HG03457 (cell line): ENCODE results near the gene UGT1A9.
"Not testable (repeated sequence)": the region's sequence is repeated elsewhere in the genome, so short reads cannot be mapped to it uniquely, and the experiment has no call there.

Experiments
- ATAC-seq: cut with Tn5 transposase; IDR thresholded peaks from one replicate; pipeline ENCODE4 v1.9.1; 2021; ENCODE audit warnings: moderate number of reproducible peaks; ENCODE audit not compliant: unreplicated experiment

The UGT1A9 gene

DNA sequence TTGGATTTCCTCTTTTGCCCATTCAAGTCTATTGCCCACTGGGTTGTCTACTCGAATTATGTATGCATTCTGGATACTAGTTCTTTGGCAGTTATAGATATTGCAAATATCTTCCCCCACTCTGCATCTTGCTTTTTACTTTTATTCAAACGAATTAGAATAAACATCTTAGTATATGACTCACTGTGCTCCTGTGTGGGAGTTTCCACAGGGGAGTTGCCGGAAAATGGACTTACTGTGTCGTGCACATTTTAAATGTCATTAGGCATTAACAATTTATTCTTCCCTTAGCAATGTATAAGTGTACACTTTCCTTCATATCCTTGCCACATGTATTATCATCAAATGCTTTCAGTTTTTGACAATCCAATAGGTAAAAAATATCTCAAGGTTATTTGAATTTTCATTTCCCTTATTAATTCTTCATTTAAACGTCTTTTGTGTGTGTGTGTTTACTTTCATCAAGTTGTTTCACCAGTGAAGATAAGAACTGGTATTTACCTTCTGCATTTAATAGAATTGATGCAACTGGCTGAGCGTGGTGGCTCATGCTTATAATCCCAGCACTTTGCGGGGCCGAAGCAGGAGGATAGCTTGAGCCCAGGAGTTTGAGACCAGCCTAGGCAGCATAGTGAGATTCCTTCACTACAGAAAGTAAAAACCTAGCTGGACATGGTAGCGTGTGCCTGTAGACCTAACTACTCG is 36.4 kb downstream of the UGT1A9 start:
- ATAC-seq: no peak

DNA sequence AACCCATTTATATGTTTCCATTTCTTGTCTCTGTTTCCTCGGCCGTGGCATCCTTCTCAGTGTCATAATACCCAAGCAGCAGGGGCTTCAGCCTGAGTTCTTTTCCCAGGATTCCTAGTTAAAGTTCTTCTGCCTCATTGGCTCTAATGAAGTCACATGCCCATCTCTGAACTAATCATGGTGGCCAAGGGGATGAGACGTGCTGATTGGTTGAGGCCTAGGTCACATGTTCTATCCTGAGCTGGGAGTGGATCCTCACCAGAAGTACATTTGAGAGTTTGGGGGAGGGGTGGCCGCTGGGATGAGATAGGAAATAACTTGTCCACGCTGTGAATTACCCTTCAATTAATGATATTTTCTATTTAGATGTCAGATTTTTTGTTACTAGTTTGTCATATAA is 37.2 kb downstream of the UGT1A9 start:
- no peak for ATAC-seq

DNA sequence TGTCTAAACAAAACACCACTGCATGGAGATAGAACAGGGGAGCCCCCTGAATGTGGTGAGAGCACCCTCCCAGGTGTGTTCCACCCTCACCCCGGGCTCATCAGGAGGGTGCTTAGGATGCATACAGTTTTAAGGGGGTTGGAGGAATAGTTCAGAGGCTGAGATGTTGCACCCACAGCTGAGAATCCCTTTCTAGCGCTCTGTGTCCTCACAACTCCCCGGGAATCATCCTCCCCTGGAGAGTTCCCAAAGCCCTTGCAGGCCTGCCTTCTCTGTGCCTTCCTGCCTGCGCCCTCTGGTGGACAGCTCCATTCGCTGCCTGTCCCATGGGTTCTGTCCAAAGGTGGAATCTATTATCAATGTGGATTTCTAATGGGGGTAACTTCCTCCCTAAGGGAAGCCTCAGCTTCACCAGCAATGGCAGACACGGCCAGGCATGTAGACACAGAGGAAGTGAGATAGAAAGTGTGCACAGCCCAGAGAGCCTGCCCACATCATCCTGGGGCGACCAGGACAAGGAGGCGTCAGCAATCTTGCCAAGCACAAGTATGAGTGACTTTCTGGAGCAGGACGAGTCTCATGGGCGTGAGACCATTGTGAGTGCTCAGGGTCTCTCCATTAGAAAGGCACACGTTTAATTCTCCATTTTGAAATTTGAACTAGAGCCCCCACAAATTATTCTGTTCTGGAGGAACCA is 39.8 kb downstream of the UGT1A9 start:
- no peak for ATAC-seq

- ATAC-seq: no peak
These were observed 41.0 kb downstream of the UGT1A9 start, which contains the start of gene UGT1A5 for GRCh38 chr2:233712611-233713261. TSS of gene UGT1A5 (plus strand) at chr2:233712907. CDS start at chr2:233712992, 85 bp downstream.

DNA sequence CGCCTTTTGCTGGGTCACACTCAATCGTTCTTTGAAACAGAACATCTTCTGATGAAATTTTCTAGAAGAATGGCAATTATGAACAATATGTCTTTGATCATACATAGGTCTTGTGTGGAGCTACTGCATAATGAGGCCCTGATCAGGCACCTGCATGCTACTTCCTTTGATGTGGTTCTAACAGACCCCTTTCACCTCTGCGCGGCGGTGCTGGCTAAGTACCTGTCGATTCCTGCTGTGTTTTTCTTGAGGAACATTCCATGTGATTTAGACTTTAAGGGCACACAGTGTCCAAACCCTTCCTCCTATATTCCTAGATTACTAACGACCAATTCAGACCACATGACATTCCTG is 41.5 kb downstream of the UGT1A9 start:
- ATAC-seq: no peak

- ATAC-seq: no peak
These were observed 42.4 kb downstream of the UGT1A9 start for GRCh38 chr2:233714121-233714520.

DNA sequence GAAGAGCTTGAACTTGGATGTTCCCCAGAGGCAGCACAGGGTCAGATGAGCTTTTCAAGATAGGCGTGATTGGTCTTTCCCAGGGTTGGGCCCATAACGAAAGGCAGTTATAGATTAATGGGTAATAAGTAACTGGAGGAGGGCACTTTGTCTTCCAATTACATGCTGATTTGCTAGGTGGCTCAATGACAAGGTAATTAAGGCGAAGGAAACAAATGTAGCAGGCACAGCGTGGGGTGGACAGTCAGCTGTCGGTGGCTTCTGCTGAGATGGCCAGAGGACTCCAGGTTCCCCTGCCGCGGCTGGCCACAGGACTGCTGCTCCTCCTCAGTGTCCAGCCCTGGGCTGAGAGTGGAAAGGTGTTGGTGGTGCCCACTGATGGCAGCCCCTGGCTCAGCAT is 46.9 kb downstream of the UGT1A9 start, which contains the start of gene UGT1A4:
TSS of gene UGT1A4 (plus strand) at position 185 of the 400 bp plus-strand sequence. CDS start at position 270, 85 bp downstream.
- ATAC-seq: no peak

- ATAC-seq: no peak
These were observed 57.1 kb downstream of the UGT1A9 start, which contains the start of gene UGT1A3 for GRCh38 chr2:233728723-233729301. TSS of gene UGT1A3 (plus strand) at chr2:233729042. CDS start at chr2:233729127, 85 bp downstream.

DNA sequence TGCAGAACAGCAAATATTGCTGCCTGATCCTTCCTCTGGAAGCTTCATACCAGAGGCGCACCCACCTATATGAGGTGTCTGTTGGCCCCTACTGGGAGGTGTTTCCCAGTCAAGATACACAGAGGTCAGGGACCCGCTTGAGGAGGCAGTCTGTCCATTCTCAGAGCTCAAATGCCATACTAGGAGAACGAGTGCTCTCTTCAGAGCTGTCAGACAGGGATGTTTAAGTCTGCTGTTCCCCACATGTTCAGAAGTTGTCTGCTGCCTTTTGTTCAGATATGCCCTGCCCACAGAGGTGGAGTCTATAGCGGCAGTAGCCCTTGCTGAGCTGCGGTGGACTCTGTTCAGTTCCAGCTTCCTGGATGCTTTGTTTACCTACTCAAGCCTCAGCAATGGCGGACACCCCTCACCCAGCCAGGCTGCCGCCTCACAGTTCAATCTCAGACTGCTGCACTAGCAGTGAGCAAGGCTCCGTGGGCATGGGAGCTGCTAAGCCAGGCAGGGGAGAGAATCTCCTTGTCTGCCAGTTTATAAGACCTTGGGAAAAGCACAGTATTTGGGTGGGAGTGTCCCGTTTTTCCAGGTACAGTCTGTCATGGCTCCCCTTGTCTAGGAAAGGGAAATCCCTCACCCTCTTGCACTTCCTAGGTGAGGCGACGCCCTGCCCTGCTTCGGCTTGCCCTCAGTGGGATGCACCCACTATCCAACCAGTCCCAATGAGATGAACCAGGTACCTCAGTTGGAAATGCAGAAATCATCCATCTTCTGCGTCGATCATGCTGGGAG is 65.4 kb downstream of the UGT1A9 start:
- ATAC-seq: not testable (repeated sequence)

DNA sequence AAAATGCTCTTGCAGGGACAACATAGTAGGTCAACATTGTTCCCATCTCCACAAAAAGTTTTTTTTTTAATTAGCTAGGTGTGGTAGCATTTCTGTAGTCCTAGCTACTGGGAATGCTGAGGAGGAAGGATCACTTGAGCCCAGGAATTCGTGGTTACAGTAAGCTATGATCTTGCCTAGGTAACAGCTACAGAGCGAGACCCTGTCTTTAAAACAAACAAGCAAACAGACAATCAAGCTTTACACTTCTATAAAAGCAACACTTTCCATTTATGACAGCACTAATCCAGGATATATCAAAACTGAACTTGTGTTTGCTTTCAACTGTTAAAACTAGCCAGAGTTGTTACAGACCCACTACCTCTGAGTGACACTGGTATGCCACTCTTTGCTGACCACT is 69.2 kb downstream of the UGT1A9 start:
- no peak for ATAC-seq

DNA sequence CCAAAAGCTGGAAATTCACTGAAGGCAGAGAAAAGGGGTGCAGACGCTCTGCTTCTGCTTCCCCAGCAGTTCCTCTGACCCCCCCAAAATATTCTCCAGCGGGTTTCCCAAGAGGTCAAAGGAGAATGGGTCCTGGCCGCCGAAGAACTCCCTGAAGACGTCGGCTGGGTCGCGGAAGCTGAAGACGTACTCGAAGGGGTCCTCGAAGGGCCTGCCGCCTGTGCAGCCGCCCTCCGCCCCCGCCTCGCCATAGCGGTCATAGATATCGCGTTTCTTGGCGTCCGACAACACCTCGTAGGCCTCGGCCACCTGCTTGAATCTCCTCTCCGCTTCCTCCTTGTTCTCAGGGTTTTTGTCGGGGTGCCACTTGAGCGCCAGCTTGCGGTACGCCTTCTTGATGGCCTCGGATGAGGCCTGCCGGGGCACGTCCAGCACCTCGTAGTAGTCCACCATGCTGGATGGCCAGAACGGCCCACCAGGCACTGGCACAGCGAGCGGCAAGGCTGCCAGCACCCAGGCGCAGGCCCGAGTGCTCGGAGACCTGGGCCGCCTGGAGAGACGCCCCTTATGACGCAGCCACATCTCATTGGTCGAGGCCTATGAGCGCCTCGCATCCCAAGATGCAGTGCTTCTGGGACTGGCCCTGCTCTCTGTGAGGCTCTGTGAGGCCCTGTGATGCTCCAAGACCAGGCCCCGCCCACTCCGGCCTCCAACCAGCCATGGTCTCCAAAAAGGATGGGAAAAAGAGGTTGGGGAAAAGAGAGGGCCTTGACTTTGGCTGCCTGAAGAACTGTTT is 72.0 kb downstream of the UGT1A9 start:
- ATAC-seq: no peak

- no peak for ATAC-seq
These were observed 73.5 kb downstream of the UGT1A9 start for GRCh38 chr2:233745073-233745755.

- ATAC-seq: not testable (repeated sequence)
These were observed 74.1 kb downstream of the UGT1A9 start for GRCh38 chr2:233745838-233746237.

DNA sequence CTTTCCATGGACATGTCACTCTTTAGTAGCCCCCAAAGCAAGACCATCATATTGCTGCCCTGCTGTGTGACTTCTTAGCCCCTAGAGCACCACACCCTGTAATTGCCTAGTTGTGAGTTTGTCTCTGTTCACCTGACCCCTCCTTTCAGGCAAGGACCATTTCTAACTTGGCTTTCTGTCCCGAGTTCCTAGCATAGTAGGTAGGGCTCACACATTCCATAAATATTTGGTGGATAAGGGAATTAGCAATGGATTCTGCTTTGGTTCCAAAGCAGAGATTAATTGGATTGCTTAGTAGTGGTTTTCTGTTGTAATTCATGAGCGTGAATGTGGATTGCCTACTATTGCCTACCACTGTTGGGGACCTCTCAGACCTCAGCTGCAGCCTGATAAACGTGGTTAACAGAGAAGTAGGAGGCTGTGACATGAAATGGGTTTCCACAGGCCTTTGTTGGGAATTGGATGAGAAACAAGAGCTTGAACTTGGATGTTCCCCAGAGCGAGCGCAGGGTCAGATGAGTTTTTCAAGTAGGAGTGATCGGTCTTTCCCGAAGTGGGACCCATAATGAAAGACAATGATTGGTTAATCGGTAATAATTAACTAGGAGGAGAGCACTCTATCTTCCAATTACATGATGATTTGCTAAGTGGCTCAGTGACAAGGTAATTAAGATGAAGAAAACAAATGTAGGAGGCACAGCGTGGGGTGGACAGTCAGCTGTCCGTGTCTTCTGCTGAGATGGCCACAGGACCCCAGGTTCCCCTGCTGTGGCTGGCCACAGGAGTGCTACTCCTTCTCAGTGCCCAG is 75.0 kb downstream of the UGT1A9 start:
- no peak for ATAC-seq

DNA sequence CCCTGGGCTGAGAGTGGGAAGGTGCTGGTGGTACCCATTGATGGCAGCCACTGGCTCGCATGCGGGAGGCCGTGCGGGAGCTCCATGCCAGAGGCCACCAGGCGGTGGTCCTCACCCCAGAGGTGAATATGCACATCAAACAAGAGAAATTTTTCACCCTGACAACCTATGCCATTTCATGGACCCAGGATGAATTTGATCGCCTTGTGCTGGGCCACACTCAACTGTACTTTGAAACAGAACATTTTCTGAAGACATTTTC is 75.5 kb downstream of the UGT1A9 start:
- ATAC-seq: no peak

DNA sequence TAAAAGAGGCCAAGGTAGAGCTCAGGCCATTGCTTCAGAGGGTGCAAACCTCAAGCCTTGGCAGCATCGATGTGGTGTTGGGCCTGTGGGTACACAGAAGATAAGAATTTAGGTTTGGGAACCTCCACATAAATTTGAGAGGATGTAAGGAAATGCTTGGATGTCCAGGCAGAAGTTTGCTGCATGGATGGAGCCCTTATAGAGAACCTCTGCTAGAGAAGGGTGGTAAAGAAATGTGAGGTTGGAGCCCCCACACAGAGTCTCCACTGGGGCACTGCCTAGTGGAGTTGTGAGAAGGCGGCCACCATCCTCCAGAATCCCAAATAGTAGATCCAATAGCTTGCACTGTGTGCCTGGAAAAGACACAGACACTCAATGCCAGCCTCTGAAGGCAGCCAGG is 79.0 kb downstream of the UGT1A9 start:
- ATAC-seq: not testable (repeated sequence)

- ATAC-seq: not testable (repeated sequence)
These were observed 79.7 kb downstream of the UGT1A9 start for GRCh38 chr2:233751212-233752009.
